ENCODE results near the gene SRD5A3. TPM values are rescaled to one million over a fixed set of nuclear protein-coding genes. Genes with fewer than 3 reads are reported as not detected.
"Not testable (repeated sequence)": the region's sequence is repeated elsewhere in the genome, so short reads cannot be mapped to it uniquely, and the experiment has no call there.

SRD5A3 gene
- polyA plus RNA-seq, 3 donors from 2014 or later = 7.1 to 21.8 (median 17.8) TPM

DNA sequence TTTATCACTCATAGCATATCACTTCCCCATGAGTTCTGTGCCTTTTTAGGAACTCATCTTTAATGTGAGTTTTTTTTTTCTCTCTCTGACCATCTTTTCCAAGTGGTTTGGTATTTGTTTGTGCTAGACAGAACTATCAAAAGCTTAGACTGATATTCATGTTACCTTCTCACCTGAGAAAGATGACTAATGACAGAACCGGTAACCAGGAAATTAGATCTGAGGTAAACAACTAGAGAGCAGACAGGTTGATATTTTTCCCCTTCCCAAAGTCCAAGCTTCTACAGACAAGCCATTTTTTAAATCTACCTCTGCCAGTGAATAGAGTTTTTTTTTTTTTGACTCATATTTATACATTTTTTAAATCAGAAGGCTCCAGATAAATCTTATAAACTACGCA, 17.0 kb upstream of the SRD5A3 start:
- no peaks in the 10 kb centered on the region for H3K9me3 Mint-ChIP-seq
- H3K4me3 Mint-ChIP-seq = no peak overlapping the region
- no peak for DNase-seq
- H3K4me1 Mint-ChIP-seq = peaks cover 0 to 7% of the 10 kb centered on the region in 2 donors
- H3K36me3 Mint-ChIP-seq = no peaks in the 10 kb centered on the region
- peaks cover 4 to 14% (median 7%) of the 10 kb centered on the region in 3 donors for H3K27me3 Mint-ChIP-seq (ENCODE audit: low read depth in 3 of 3)
- no peak overlapping the region for H3K27ac Mint-ChIP-seq

DNA sequence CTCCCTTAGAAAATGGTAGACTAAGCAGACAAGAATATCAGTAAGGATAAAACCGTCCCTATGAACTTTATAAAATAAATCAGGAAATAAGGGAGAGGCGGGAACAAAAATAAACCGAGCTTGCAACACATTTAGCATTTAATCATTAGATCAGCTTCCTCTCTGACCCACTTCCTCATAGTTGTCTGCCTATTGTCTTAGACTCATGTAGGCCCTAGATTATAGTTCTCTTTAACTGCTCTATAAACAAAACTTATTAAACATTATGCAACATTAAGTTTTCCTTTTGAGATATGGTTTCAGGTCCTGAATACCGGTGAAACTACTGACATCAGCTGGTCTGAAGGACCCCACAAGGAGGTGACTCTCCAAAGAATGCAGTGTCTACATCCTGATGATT, 15.8 kb upstream of the SRD5A3 start:
- H3K27ac Mint-ChIP-seq = no peak overlapping the region
- no peaks in the 10 kb centered on the region for H3K9me3 Mint-ChIP-seq
- DNase-seq = no peak
- peaks cover 3 to 6% (median 5%) of the 10 kb centered on the region in 3 donors for H3K27me3 Mint-ChIP-seq (ENCODE audit: low read depth in 3 of 3)
- no peaks in the 10 kb centered on the region for H3K36me3 Mint-ChIP-seq
- H3K4me3 Mint-ChIP-seq = no peak overlapping the region
- H3K4me1 Mint-ChIP-seq = peaks cover 0 to 7% of the 10 kb centered on the region in 2 donors

DNA sequence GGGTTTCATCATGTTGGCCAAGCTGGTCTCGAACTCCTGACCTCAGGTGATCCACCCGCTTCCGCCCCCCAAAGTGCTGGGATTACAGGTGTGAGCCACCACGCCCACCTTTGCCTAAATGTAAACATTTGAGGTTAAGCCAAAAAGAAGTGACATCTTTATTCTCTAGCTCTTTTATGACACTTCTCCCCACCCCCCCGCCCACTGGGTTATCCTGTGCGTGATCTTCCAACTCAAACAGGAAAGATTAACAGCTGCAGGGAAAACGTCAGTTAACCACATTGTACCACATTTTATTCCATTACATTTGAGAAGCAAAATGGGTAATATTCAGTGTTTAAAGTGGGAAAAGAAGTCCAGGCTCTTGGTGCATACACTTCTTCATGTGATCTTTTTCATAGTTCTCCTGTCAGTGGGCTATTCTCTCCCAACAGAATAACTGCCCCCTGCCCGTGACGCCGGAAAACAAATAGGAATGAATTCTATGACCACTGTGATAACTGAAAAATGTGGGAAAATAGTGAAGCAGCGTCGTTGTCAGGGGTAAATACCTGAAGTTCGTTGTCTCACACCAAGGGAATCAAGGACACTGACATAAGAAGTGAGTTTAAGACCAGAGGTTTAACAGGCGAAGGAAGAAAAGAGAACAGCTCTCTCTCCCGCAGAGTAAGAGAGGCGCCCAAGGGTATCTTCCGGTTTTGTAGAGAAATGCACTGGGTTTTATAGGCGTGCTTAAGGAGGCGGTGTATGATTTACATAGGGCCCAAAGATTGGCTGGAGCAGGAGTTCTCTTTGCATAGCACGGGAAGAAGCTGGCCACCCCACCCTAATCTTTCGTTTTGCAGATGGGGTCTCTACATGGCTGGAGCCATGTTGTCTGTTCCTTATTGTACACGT, 9.7 kb upstream of the SRD5A3 start:
- H3K4me1 Mint-ChIP-seq = peaks cover 3 to 13% of the 10 kb centered on the region in 2 donors
- no peaks in the 10 kb centered on the region for H3K9me3 Mint-ChIP-seq
- no peak for DNase-seq
- no peaks in the 10 kb centered on the region for H3K36me3 Mint-ChIP-seq
- H3K27ac Mint-ChIP-seq = peak overlapping the region in 1 of 6 donors; percentile 13
- peaks cover 0 to 12% (median 6%) of the 10 kb centered on the region in 3 donors for H3K27me3 Mint-ChIP-seq (ENCODE audit: low read depth in 3 of 3)
- H3K4me3 Mint-ChIP-seq = no peak overlapping the region

DNA sequence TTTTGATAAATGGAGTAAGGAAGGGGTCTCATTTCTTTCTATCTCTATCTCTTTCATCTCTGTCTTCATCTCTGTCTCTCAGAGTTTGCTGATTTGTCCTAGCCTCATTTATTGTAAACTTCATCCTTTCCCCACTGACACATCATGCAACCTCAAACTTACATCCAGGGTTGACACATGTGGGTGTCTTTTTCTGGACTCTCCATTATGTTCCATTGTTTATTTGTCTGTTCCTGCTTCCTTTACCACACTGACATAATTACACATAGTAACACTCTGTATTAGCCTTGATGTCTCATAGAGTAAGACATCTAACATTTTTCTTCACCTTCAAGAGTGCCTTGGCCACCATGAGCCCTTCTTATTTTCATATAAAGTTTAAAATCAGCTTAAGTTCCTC, 8.1 kb upstream of the SRD5A3 start:
- DNase-seq = no peak
- H3K4me3 Mint-ChIP-seq = no peak overlapping the region
- peaks cover 3 to 13% of the 10 kb centered on the region in 2 donors for H3K4me1 Mint-ChIP-seq
- H3K36me3 Mint-ChIP-seq = no peaks in the 10 kb centered on the region
- no peaks in the 10 kb centered on the region for H3K9me3 Mint-ChIP-seq
- H3K27ac Mint-ChIP-seq = no peak overlapping the region
- peaks cover 0 to 12% (median 4%) of the 10 kb centered on the region in 3 donors for H3K27me3 Mint-ChIP-seq (ENCODE audit: low read depth in 3 of 3)

DNA sequence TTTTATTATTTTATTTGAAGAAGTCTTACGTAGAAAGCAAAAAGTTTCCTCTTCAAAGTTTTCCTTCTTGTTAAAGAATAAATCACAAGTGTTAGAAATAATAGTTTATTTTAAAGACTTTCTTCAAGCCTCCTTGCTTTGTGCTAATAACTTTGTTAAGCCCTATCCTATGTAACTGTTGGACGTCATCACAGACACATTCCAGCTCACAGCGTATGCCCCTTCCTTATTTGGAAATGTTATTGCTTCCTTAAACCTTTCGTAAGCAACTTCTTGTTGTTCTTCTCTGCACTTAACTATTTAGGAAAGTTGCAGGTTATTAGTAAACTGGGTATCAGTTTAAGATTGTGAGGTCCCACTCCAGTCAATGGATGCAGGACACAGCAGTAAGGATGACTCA, 7.6 kb upstream of the SRD5A3 start:
- no peak for DNase-seq
- Mint-ChIP-seq H3K36me3 (no peaks in the 10 kb centered on the region), H3K4me3 (no peak overlapping the region), H3K27ac (no peak overlapping the region), H3K4me1 (peaks cover 3 to 13% of the 10 kb centered on the region in 2 donors), H3K9me3 (no peaks in the 10 kb centered on the region), H3K27me3 (ENCODE audit: low read depth in 3 of 3) (peaks cover 0 to 12% (median 4%) of the 10 kb centered on the region in 3 donors)

DNA sequence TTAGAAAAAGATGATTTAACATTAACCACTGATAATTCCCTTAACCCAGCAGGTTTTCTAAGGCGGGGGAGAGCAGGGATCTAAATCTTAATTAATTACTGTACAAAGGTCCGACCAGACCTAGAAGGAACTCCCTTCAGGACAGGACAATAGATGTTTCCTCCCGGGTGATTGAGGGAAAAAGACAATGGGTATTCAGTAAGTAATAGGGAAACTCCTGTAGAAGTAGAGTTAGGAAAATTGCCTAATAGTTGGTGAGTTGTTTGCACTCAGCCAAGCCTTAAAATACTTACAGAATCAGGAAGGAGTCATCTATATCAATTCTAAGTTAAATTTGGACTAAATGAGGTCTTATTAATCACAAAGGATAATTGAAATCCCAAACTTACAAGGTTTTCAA, 5.8 kb upstream of the SRD5A3 start:
- DNase-seq = no peak
- Mint-ChIP-seq H3K36me3 (no peaks in the 10 kb centered on the region), H3K4me1 (peaks cover 3 to 13% of the 10 kb centered on the region in 2 donors), H3K27me3 (ENCODE audit: low read depth in 3 of 3) (peaks cover 1 to 7% (median 4%) of the 10 kb centered on the region in 3 donors), H3K4me3 (no peak overlapping the region), H3K27ac (no peak overlapping the region), H3K9me3 (no peaks in the 10 kb centered on the region)

DNA sequence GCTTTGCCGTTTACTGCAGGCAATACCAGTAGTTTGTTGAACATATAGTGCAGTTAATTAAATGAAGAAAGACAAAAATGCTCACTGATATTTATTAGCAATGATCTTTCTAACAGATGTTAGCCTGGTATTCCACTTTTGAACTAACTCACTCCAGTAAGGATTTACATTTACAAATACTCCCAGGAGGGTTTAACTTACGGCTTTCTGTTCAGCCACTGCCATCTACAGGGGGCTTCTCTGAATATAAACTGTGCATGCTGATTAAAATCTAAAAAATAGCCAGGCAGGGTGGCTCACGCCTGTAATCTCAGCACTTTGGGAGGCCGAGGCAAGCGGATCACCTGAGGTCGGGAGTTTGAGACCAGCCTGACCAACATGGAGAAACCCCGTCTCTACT, 2.2 kb upstream of the SRD5A3 start:
- Mint-ChIP-seq H3K9me3 (no peaks in the 10 kb centered on the region), H3K36me3 (no peaks in the 10 kb centered on the region), H3K27ac (no peak overlapping the region), H3K27me3 (ENCODE audit: low read depth in 3 of 3) (peaks cover 0 to 5% (median 1%) of the 10 kb centered on the region in 3 donors), H3K4me3 (no peak overlapping the region), H3K4me1 (peaks cover 12 to 19% of the 10 kb centered on the region in 2 donors)
- DNase-seq = no peak

DNA sequence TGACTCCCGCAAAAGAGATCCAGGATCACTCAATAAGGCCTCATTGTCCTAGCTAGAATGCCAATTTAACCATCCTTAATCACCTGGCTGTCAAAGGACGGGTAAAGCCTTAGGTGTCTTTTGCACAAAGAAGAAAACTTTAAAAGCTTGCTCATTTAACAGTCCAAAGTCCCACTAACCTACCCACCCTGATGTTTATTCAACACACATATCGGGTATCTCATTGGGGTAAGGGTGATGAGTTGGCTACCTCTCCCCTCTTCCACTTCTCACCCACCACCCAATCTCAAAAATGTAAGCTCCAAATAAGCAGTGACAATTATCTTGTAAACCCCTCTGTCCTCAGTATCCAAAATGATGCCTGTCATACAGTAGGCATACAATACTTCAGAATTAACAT, 988 bp upstream of the SRD5A3 start:
- no peak overlapping the region for H3K4me3 Mint-ChIP-seq
- no peaks in the 10 kb centered on the region for H3K36me3 Mint-ChIP-seq
- peaks cover 12 to 19% of the 10 kb centered on the region in 2 donors for H3K4me1 Mint-ChIP-seq
- no peak overlapping the region for H3K27ac Mint-ChIP-seq
- H3K9me3 Mint-ChIP-seq = no peaks in the 10 kb centered on the region
- peaks cover 0 to 5% (median 1%) of the 10 kb centered on the region in 3 donors for H3K27me3 Mint-ChIP-seq (ENCODE audit: low read depth in 3 of 3)
- no peak for DNase-seq

DNA sequence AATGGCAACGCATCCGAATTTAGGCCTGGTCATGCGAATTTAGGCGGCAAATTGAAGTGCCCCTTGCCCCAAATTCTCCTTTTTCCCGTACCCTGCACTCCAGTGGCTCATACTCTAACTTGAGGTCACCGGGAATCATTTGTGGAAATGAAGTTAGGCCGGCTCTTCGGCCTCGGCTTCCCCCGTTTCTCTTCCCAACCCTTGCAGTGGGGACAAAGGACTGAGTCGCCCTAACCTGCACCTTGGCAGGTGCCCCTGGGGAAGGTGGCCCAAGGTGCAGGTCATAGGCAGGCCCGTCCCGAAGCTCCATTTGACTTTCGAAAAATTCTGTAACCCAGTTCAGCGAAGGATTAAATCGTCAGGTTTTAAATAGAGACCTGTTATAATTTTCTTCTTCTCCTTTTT, 811 bp downstream of the SRD5A3 start:
- H3K27me3 Mint-ChIP-seq (ENCODE audit: low read depth in 3 of 3) = peaks cover 0 to 5% (median 1%) of the 10 kb centered on the region in 3 donors
- H3K4me1 Mint-ChIP-seq = peaks cover 12 to 19% of the 10 kb centered on the region in 2 donors
- H3K9me3 Mint-ChIP-seq = no peaks in the 10 kb centered on the region
- H3K27ac Mint-ChIP-seq = peak overlapping the region in 5 of 6 donors; percentile 64 to 84 (median 81)
- no peak for DNase-seq
- H3K4me3 Mint-ChIP-seq = peak overlapping the region; percentile 82 to 87 (median 83)
- H3K36me3 Mint-ChIP-seq = peaks cover 0 to 3% (median 0%) of the 10 kb centered on the region in 3 donors

DNA sequence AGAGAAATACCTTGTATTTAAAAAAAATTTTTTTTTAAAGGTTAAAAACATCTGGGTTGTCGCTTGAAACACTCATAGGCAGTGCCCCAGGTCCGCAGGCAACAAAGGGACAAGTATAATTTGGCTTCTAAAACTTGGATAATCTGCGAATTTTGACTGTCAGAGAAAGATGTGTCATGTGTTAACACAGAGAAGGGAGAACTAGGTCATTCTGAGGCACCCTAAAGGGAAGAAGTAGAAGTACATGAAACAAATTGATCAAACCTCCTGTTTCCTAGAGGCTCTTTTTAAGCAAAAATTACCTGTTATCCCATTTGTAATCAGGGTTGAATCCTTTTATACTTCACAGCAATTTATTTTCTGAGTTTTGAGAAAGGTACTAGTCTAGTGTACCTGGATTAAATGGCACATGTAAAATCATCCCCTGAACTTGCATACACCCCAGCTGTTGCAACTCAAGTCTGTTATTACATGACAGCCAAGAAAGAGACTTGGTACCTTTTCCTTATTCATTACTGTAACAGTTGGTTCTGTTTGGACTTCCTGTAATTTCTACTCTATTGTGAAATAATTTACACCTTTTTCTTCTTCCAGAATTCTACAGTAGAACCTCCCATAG, 1.7 kb downstream of the SRD5A3 start:
- DNase-seq = no peak
- Mint-ChIP-seq H3K4me3 (peak overlapping the region; percentile 57 to 87 (median 83)), H3K9me3 (no peaks in the 10 kb centered on the region), H3K36me3 (peaks cover 3 to 11% (median 5%) of the 10 kb centered on the region in 3 donors), H3K27me3 (ENCODE audit: low read depth in 3 of 3) (peaks cover 0 to 5% (median 1%) of the 10 kb centered on the region in 3 donors), H3K27ac (peak overlapping the region in 3 of 6 donors; percentile 15 to 72 (median 32)), H3K4me1 (peaks cover 12 to 19% of the 10 kb centered on the region in 2 donors)

DNA sequence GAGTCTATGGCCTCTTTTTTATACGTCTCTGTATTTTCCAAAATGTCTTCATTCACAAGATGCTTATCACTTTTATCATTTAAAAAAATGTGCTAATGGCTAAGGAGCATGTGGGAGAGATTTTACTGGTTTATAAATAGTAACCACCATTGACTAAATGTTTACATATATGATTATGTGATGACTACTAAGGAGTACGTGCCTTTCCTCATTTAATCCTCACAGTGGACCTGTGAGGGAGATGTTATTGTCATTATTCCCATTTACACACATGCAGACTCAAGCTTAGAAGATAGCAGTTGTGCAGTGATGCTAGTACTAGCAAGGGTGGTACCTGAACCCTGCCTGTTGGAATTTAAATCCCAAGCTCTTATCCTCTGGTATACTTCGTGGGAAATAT, 2.4 kb downstream of the SRD5A3 start:
- peak overlapping the region in 1 of 6 donors; percentile 15 for H3K27ac Mint-ChIP-seq
- peaks cover 0 to 5% (median 1%) of the 10 kb centered on the region in 3 donors for H3K27me3 Mint-ChIP-seq (ENCODE audit: low read depth in 3 of 3)
- peaks cover 4 to 14% (median 11%) of the 10 kb centered on the region in 3 donors for H3K36me3 Mint-ChIP-seq
- no peak overlapping the region for H3K4me3 Mint-ChIP-seq
- DNase-seq = no peak
- no peaks in the 10 kb centered on the region for H3K9me3 Mint-ChIP-seq
- peaks cover 12 to 19% of the 10 kb centered on the region in 2 donors for H3K4me1 Mint-ChIP-seq

DNA sequence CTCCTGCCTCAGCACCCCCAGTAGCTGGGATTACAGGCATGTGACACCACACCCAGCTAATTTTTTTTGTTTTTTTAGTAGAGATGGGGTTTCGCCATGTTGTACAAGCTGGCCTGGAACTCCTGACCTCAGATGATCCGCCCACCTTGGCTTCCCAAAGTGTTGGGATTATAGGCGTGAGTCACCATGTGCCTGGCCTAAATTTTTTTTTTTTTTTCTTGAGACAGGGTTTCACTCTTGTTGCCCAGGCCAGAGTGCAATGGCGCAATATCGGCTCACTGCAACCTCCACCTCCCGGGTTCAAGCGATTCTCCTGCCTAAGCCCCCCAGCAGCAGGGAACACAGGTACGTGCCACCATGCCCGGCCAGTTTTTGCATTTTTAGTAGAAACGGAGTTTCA, 4.8 kb downstream of the SRD5A3 start:
- Mint-ChIP-seq H3K36me3 (peaks cover 8 to 23% (median 21%) of the 10 kb centered on the region in 3 donors), H3K4me1 (peaks cover 9 to 14% of the 10 kb centered on the region in 2 donors)
- H3K27me3 Mint-ChIP-seq (ENCODE audit: low read depth in 3 of 3); H3K4me3 Mint-ChIP-seq; H3K27ac Mint-ChIP-seq; H3K9me3 Mint-ChIP-seq; DNase-seq: not testable (repeated sequence)

DNA sequence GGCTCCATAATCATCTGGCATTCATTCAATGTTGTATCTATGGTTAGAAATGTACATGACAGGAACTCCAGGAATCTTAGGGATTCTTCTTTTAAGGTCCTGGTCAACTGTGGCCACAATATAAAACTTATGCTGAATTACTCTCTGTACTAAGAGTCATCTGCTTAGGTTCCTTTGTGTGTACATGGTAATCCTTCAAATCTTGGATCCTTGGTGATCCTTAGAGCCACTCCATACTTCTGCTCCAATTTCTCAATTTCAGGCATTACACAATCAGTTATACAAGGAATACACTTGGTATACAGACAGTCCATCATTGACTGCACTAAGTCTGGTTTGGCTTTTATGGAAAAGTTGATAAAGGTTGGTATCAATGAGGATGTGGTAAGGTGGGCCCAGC, 5.8 kb downstream of the SRD5A3 start:
- H3K9me3 Mint-ChIP-seq = no peaks in the 10 kb centered on the region
- H3K4me1 Mint-ChIP-seq = peaks cover 8 to 11% of the 10 kb centered on the region in 2 donors
- no peak overlapping the region for H3K27ac Mint-ChIP-seq
- peaks cover 0 to under 1% (median 0%) of the 10 kb centered on the region in 3 donors for H3K27me3 Mint-ChIP-seq (ENCODE audit: low read depth in 3 of 3)
- H3K36me3 Mint-ChIP-seq = peaks cover 8 to 23% (median 21%) of the 10 kb centered on the region in 3 donors
- DNase-seq = no peak
- H3K4me3 Mint-ChIP-seq = no peak overlapping the region

DNA sequence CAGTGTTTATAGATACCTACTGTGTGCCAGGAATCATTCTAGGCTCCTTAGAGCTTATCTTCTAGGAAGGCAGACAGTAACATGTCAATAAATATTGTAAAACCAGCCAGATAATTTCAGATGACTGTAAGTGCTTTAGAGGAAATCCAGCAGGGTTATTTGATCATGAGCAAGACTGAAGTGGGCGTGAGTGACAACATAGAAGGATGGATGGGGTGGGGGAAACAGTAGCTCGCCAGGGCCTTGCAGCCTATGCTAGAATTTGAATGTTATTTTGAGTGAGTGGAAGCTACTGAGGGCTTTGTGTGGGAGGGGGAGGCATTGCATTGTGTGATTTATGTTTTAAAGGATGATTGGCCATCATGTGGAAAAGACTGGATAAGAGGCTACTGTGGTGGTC, 6.7 kb downstream of the SRD5A3 start:
- no peaks in the 10 kb centered on the region for H3K27me3 Mint-ChIP-seq (ENCODE audit: low read depth in 3 of 3)
- peaks cover 0 to 2% of the 10 kb centered on the region in 2 donors for H3K4me1 Mint-ChIP-seq

More for the DNA sequence above, 6.7 kb downstream of the SRD5A3 start:
- Mint-ChIP-seq H3K27ac (no peak overlapping the region), H3K4me3 (no peak overlapping the region), H3K36me3 (peaks cover 8 to 23% (median 21%) of the 10 kb centered on the region in 3 donors), H3K9me3 (no peaks in the 10 kb centered on the region)
- no peak for DNase-seq

Data from immature natural killer cell (primary cell).